Activated naive CD8-positive, alpha-beta T cell treated with anti-CD3 and anti-CD28 coated beads for 36 hours (primary cell): ENCODE results near the gene GMPPA. TPM values are rescaled to one million over a fixed set of nuclear protein-coding genes. Genes with fewer than 3 reads are reported as not detected.

ENCODE experiments used
- DNase-seq: peaks from one replicate; pipeline ENCODE4 v3.0.0; 2021
- H3K27ac Mint-ChIP-seq: one replicate; pipeline ENCODE4 v1.8.0; 2022; ENCODE audit warnings: mild to moderate bottlenecking, moderate library complexity, mixed read lengths
- H3K27me3 Mint-ChIP-seq: one replicate; pipeline ENCODE4 v1.8.0; 2022; ENCODE audit warnings: mild to moderate bottlenecking, mixed read lengths
- H3K36me3 Mint-ChIP-seq: one replicate; pipeline ENCODE4 v1.8.0; 2021; ENCODE audit warnings: mild to moderate bottlenecking, mixed read lengths
- H3K4me1 Mint-ChIP-seq: one replicate; pipeline ENCODE4 v1.8.0; 2021; ENCODE audit warnings: mixed read lengths
- H3K4me3 Mint-ChIP-seq: one replicate; pipeline ENCODE4 v1.8.0; 2022; ENCODE audit warnings: mild to moderate bottlenecking, moderate library complexity, mixed read lengths
- H3K9me3 Mint-ChIP-seq: one replicate; pipeline ENCODE4 v1.8.0; 2022; ENCODE audit warnings: mixed read lengths
- total RNA-seq, 2 experiments: library from RNA; stranded (reverse); gene quantifications; one replicate each; pipeline ENCODE4 v1.2.3, GENCODE V29; 2021

The GMPPA gene
- total RNA-seq, 2 experiments from 2014 or later = 29.1 to 31.5 TPM

DNA sequence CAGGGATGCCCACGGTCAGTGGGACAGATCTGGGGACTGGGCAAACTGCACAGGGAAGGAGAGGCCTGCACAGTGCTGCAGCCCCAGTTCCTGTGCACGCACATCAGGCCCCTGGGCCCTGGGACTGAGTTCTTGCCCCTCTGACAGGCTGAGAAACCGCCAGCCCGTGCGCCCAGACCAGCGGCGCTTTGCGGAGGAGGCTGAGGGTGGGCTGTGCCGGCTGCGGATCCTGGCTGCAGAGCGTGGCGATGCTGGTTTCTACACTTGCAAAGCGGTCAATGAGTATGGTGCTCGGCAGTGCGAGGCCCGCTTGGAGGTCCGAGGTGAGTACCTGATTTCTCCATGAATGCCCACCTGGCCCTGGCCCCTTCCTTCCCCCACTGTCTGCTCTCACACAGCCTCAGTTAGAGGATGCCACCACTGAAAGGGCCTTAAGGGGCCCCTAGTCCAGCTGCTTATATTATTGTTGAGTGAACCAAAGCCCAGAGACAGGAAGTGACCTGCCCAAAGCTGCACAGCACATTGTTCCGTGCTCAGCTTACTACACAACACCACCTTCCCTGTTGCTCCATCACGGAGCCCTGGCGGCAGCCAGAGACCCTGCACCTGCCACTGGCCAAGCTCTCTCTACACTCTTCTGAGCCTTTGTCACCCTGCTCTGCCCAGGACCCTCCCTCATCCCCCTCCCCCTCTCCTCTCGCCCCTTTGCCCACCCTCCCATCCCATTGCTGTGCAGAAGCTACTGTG lies 34.2 kb upstream of the GMPPA start:
- Mint-ChIP-seq H3K27ac (no peak overlapping the region), H3K4me3 (no peak overlapping the region), H3K27me3 (no peaks in the 10 kb centered on the region), H3K4me1 (peaks cover 2% of the 10 kb centered on the region), H3K9me3 (no peaks in the 10 kb centered on the region), H3K36me3 (no peaks in the 10 kb centered on the region)
- no peak for DNase-seq

DNA sequence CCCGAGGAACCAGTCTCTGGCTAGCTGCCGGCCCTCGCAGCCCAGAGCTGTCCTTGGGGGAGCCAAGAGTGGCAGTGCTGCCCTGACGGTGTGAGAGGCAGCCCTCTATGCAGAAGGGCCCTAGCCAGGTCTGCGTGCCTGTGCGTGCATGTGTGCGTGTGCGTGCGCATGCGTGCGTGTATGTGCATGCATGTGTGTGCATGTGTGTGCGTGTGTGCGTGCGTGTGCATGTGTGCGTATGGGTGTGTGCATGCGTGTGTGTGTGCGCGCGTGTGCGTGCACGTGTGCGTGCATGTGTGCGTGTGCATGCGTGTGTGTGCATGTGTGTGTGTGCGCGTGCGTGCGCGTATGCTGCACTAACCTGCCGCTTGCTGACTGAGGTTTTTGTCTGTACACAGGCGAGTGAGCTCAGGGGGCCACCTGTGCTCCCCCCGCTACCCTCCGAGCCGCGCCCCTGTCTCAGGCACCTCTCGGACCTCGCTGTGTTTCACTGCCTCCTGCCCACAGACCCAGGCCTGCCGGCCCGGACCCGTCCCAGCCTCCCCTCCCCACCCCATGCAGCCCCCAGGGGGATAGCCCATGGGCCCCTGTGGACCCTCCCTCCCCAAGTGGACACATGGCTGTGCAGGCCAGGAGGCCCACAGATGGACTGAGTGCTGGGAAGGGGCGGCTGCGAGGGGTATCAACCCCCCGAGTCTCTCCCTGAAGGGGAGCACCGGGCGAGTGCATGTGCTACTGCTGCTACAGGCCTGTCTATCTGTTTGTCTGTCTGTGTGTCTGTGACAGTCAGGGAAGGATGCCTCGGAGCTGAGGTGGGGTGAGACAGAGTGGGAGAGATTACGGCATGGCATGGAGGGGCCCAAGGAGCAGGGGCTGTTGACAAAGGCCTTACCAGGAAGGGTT lies 32.8 kb upstream of the GMPPA start:
- H3K27me3 Mint-ChIP-seq = no peaks in the 10 kb centered on the region
- DNase-seq = no peak
- H3K4me1 Mint-ChIP-seq = peaks cover 2% of the 10 kb centered on the region
- no peak overlapping the region for H3K27ac Mint-ChIP-seq
- no peaks in the 10 kb centered on the region for H3K36me3 Mint-ChIP-seq
- no peaks in the 10 kb centered on the region for H3K9me3 Mint-ChIP-seq
- no peak overlapping the region for H3K4me3 Mint-ChIP-seq

DNA sequence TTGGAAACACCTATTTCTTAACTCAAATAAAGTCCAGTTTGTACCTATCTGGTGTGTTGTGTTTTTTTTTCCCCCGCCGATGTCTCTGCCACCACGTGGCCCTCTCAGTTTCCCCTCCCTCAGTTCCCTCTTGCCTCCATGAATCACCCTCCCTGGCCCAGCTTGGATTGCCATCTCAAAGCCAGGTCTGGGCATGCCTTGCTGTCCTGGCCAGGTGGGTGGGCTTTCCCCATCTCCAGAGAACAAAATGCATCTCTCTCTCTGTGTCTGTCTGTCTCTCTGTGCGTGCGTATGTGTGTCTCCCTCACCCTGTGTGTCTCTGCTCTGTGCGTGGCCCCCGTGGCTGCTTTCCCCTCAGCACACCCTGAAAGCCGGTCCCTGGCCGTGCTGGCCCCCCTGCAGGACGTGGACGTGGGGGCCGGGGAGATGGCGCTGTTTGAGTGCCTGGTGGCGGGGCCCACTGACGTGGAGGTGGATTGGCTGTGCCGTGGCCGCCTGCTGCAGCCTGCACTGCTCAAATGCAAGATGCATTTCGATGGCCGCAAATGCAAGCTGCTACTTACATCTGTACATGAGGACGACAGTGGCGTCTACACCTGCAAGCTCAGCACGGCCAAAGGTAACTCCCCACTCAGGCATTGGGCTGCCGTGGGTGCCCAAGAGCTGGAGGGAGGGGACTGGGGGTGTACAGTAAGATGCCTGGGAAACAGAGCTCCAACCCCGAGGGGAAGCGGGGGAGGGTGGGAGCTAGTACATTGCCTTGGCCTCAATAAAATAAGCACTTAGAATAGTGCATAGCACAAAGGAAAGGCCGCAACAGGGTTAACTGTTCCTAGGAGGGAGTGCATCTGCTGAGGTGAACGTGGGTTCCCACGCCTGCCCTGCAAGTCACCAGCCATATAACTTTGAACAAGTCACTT lies 31.6 kb upstream of the GMPPA start:
- DNase-seq = no peak
- Mint-ChIP-seq H3K4me1 (no peaks in the 10 kb centered on the region), H3K27ac (no peak overlapping the region), H3K4me3 (no peak overlapping the region), H3K36me3 (no peaks in the 10 kb centered on the region), H3K9me3 (no peaks in the 10 kb centered on the region), H3K27me3 (no peaks in the 10 kb centered on the region)

DNA sequence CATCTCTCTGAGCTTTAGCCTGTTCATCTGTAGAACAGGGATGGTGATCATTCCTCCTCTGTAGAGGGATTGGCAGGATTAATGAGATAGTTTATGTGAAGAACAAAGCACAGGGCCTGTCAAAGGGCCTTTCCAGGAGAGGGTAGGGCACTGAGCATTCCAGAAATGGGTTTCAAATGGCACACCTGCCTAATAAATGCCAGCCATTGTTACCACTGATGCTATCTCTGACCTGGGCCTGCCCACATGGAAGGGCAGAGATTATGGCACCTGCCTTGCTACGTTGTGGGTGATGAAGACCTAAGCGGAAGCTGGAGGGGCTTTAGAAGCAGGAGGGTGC lies 31.0 kb upstream of the GMPPA start:
- Mint-ChIP-seq H3K4me1 (no peaks in the 10 kb centered on the region), H3K9me3 (no peaks in the 10 kb centered on the region), H3K4me3 (no peak overlapping the region), H3K27ac (no peak overlapping the region), H3K27me3 (no peaks in the 10 kb centered on the region), H3K36me3 (no peaks in the 10 kb centered on the region)
- no peak for DNase-seq

- H3K4me3 Mint-ChIP-seq = no peak overlapping the region
- no peaks in the 10 kb centered on the region for H3K9me3 Mint-ChIP-seq
- H3K4me1 Mint-ChIP-seq = no peaks in the 10 kb centered on the region
- H3K27me3 Mint-ChIP-seq = no peaks in the 10 kb centered on the region
- no peak overlapping the region for H3K27ac Mint-ChIP-seq
- no peaks in the 10 kb centered on the region for H3K36me3 Mint-ChIP-seq
- no peak for DNase-seq
These were observed 30.1 kb upstream of the GMPPA start for GRCh38 chr2:219468410-219469185.

GRCh38 chr2:219469186-219469724 lies 29.4 kb upstream of the GMPPA start:
- no peak for DNase-seq
- no peak overlapping the region for H3K27ac Mint-ChIP-seq
- no peaks in the 10 kb centered on the region for H3K27me3 Mint-ChIP-seq
- H3K9me3 Mint-ChIP-seq = no peaks in the 10 kb centered on the region
- no peaks in the 10 kb centered on the region for H3K36me3 Mint-ChIP-seq
- no peaks in the 10 kb centered on the region for H3K4me1 Mint-ChIP-seq
- H3K4me3 Mint-ChIP-seq = no peak overlapping the region

- no peaks in the 10 kb centered on the region for H3K9me3 Mint-ChIP-seq
- H3K27ac Mint-ChIP-seq = no peak overlapping the region
- no peaks in the 10 kb centered on the region for H3K27me3 Mint-ChIP-seq
These were observed 28.3 kb upstream of the GMPPA start for GRCh38 chr2:219470429-219470828.

GRCh38 chr2:219471476-219472371 lies 27.0 kb upstream of the GMPPA start:
- Mint-ChIP-seq H3K9me3 (no peaks in the 10 kb centered on the region), H3K27me3 (no peaks in the 10 kb centered on the region), H3K36me3 (no peaks in the 10 kb centered on the region), H3K4me3 (no peak overlapping the region), H3K4me1 (peaks cover 4% of the 10 kb centered on the region), H3K27ac (no peak overlapping the region)
- no peak for DNase-seq

More at GRCh38 chr2:219470429-219470828, 28.3 kb upstream of the GMPPA start:
- H3K4me3 Mint-ChIP-seq = no peak overlapping the region
- no peaks in the 10 kb centered on the region for H3K4me1 Mint-ChIP-seq
- H3K36me3 Mint-ChIP-seq = no peaks in the 10 kb centered on the region
- no peak for DNase-seq

DNA sequence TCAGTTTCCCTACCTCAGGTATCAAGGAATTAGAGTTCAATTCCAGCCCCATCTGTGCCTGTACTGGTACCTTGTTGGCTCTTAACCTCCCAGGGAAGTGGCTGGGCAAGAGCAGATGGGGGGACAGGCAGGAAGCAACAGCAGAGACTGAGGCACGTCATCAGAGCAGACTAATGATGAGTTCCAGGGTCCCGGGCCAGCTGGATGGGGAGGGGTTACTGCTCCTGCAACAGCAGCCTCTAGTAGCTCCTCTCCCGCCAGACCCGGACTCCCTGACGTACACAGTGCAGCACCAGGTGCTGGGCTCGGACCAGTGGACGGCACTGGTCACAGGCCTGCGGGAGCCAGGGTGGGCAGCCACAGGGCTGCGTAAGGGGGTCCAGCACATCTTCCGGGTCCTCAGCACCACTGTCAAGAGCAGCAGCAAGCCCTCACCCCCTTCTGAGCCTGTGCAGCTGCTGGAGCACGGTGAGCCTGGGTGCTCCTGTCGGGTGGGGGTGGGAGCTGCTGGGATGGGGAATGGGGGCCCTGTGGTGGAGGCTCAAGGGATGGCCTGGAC lies 26.0 kb upstream of the GMPPA start:
- Mint-ChIP-seq H3K9me3 (no peaks in the 10 kb centered on the region), H3K4me1 (peaks cover 4% of the 10 kb centered on the region), H3K27ac (no peak overlapping the region), H3K4me3 (no peak overlapping the region), H3K27me3 (no peaks in the 10 kb centered on the region), H3K36me3 (no peaks in the 10 kb centered on the region)
- no peak for DNase-seq

DNA sequence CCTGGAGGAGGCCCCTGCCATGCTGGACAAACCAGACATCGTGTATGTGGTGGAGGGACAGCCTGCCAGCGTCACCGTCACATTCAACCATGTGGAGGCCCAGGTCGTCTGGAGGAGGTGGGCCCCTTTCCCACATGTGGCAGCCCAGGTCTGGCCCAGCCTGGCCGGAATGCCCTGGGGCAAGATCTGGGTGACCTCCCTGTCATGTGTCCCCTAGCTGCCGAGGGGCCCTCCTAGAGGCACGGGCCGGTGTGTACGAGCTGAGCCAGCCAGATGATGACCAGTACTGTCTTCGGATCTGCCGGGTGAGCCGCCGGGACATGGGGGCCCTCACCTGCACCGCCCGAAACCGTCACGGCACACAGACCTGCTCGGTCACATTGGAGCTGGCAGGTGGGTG lies 25.2 kb upstream of the GMPPA start:
- DNase-seq = no peak
- Mint-ChIP-seq H3K27ac (no peak overlapping the region), H3K9me3 (no peaks in the 10 kb centered on the region), H3K27me3 (no peaks in the 10 kb centered on the region), H3K4me1 (peaks cover 4% of the 10 kb centered on the region), H3K36me3 (no peaks in the 10 kb centered on the region), H3K4me3 (no peak overlapping the region)

- Mint-ChIP-seq H3K4me3 (no peak overlapping the region), H3K4me1 (peaks cover 4% of the 10 kb centered on the region), H3K27me3 (no peaks in the 10 kb centered on the region), H3K27ac (no peak overlapping the region), H3K9me3 (no peaks in the 10 kb centered on the region), H3K36me3 (no peaks in the 10 kb centered on the region)
- no peak for DNase-seq
These were observed 24.2 kb upstream of the GMPPA start for GRCh38 chr2:219474285-219475060.

DNA sequence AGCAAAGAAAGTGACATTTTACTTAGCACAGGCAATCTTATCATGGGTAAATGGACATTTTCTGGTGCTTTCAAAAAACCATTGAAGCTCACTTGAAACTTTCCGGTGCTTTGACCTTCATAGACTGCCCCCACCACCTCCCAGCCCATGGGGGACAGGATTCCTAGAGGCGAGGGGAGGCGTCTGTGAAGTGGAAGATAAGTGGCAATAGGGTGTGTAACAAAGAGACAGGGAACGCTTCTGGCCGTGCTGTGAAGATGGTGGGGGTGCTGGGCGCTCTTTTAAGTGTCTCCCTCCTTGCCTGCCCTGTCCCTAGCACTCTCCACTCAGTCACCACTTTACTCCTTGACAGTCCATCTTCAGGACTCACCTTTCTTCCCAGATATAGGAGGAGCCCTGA lies 23.4 kb upstream of the GMPPA start:
- Mint-ChIP-seq H3K4me3 (no peak overlapping the region), H3K9me3 (no peaks in the 10 kb centered on the region), H3K36me3 (no peaks in the 10 kb centered on the region), H3K27ac (no peak overlapping the region), H3K27me3 (no peaks in the 10 kb centered on the region), H3K4me1 (peaks cover 4% of the 10 kb centered on the region)
- DNase-seq = no peak
